Activated CD4-positive, alpha-beta T cell treated with anti-CD3 and anti-CD28 coated beads for 4 hours (primary cell): ENCODE data around the gene SHMT1.
"Not testable (repeated sequence)": the region's sequence is repeated elsewhere in the genome, so short reads cannot be mapped to it uniquely, and the experiment has no call there.

Experiments used
- DNase-seq, 2 donors: peaks; one replicate each; pipeline ENCODE4 v3.0.0-alpha.2; 2020

Gene SHMT1

GRCh38 chr17:18324140-18325050 lies 39.0 kb downstream of the SHMT1 start:
- DNase-seq, result no peak

GRCh38 chr17:18323507-18324139 lies 39.7 kb downstream of the SHMT1 start:
- no peak for DNase-seq

- no peak for DNase-seq
These were observed 40.3 kb downstream of the SHMT1 start for GRCh38 chr17:18323007-18323406.

GRCh38 chr17:18322522-18322921 lies 40.8 kb downstream of the SHMT1 start:
- DNase-seq, result no peak

GRCh38 chr17:18321309-18321708 lies 42.0 kb downstream of the SHMT1 start:
- DNase-seq, result no peak

GRCh38 chr17:18320301-18320700 lies 43.0 kb downstream of the SHMT1 start:
- no peak for DNase-seq

GRCh38 chr17:18319604-18320256 lies 43.6 kb downstream of the SHMT1 start:
- DNase-seq, result no peak

- no peak for DNase-seq
These were observed 44.4 kb downstream of the SHMT1 start for GRCh38 chr17:18318771-18319450.

- no peak for DNase-seq
These were observed 45.2 kb downstream of the SHMT1 start for GRCh38 chr17:18318117-18318516.

GRCh38 chr17:18315961-18316360 lies 47.4 kb downstream of the SHMT1 start:
- DNase-seq, result no peak

GRCh38 chr17:18315562-18315922 lies 47.8 kb downstream of the SHMT1 start:
- DNase-seq, result no peak

GRCh38 chr17:18314731-18315561 lies 48.4 kb downstream of the SHMT1 start, which contains the start of the genes SMCR8 and TOP3A:
TSS of gene SMCR8 (plus strand) at chr17:18315293. CDS start at chr17:18315790, 497 bp downstream.
TSS of gene TOP3A (minus strand) at chr17:18314994. CDS start at chr17:18314778, 216 bp downstream.
- DNase-seq, result peak; percentile 97 to 98

GRCh38 chr17:18314059-18314730 lies 49.2 kb downstream of the SHMT1 start:
- peak in 1 of 2 donors; percentile 14 for DNase-seq

- no peak for DNase-seq
These were observed 54.1 kb downstream of the SHMT1 start for GRCh38 chr17:18309202-18309601.

- not testable (repeated sequence) for DNase-seq
These were observed 60.1 kb downstream of the SHMT1 start for GRCh38 chr17:18303206-18303605.

- DNase-seq, result no peak
These were observed 62.4 kb downstream of the SHMT1 start for GRCh38 chr17:18300725-18301480.

- not testable (repeated sequence) for DNase-seq
These were observed 65.3 kb downstream of the SHMT1 start for GRCh38 chr17:18298061-18298460.

- DNase-seq, result no peak
These were observed 71.4 kb downstream of the SHMT1 start for GRCh38 chr17:18291718-18292540.

GRCh38 chr17:18285296-18285695 lies 78.1 kb downstream of the SHMT1 start:
- no peak for DNase-seq

- no peak for DNase-seq
These were observed 81.6 kb downstream of the SHMT1 start for GRCh38 chr17:18281788-18282187.
